GM12878 (cell line): Measurements from ENCODE around the gene NRG2. TPM values are rescaled to one million over a fixed set of nuclear protein-coding genes. Genes with fewer than 3 reads are reported as not detected.

Experiments
- ATF2 ChIP-seq: IDR thresholded peaks from 2 replicates; pipeline ENCODE4 v1.6.1; 2012; ENCODE audit warnings: low read length, inconsistent platforms
- BCLAF1 ChIP-seq: fragments of 450-650 bp; IDR thresholded peaks from 2 replicates; pipeline ENCODE4 v1.6.1; 2017; ENCODE audit warnings: antibody characterized with exemption, mild to moderate bottlenecking, moderate library complexity
- CHD2 ChIP-seq: IDR thresholded peaks from 2 replicates; pipeline ENCODE4 v1.6.1; 2011; ENCODE audit warnings: low read depth, low read length, improper control_type of control experiment, borderline replicate concordance
- CREB1 ChIP-seq: IDR thresholded peaks from 2 replicates; pipeline ENCODE4 v1.6.1; 2012; ENCODE audit warnings: low read depth, mild to moderate bottlenecking, inconsistent platforms
- CREM ChIP-seq: IDR thresholded peaks from 2 replicates; pipeline ENCODE4 v1.6.1; 2014; ENCODE audit warnings: antibody characterized with exemption, low read depth
- CTCF ChIP-seq, 3 experiments: IDR thresholded peaks in 2 of 3; conservative IDR thresholded peaks in 1 of 3; 2 replicates each; pipeline ENCODE4 v1.5.1; 2011; ENCODE audit warnings: low read depth in 3 of 3, low read length in 3 of 3, mild to moderate bottlenecking in 3 of 3, control low read depth in 2 of 3, moderate library complexity in 2 of 3, inconsistent platforms in 1 of 3, mixed read lengths in 1 of 3; ENCODE audit not compliant: control insufficient read depth in 2 of 3, insufficient read depth in 1 of 3; ENCODE audit errors: extremely low read depth in 1 of 3
- CUX1 ChIP-seq: IDR thresholded peaks from 2 replicates; pipeline ENCODE4 v1.6.1; 2012; ENCODE audit warnings: improper control_type of control experiment, low read depth, low read length; ENCODE audit not compliant: insufficient replicate concordance
- IRF4 ChIP-seq: IDR thresholded peaks from 2 replicates; pipeline ENCODE4 v1.6.1; 2011; ENCODE audit warnings: low read depth, low read length
- KLF5 ChIP-seq: fragments of 450-650 bp; IDR thresholded peaks from 2 replicates; pipeline ENCODE4 v1.6.1; 2014; ENCODE audit warnings: mild to moderate bottlenecking; ENCODE audit not compliant: partially characterized antibody
- MAX ChIP-seq: IDR thresholded peaks from 2 replicates; pipeline ENCODE4 v1.6.1; 2012; ENCODE audit warnings: low read depth, low read length, improper control_type of control experiment
- MEF2B ChIP-seq: fragments of 450-650 bp; IDR thresholded peaks from 2 replicates; pipeline ENCODE4 v1.6.1; 2018; ENCODE audit warnings: mild to moderate bottlenecking, moderate library complexity; ENCODE audit not compliant: partially characterized antibody, poor library complexity, severe bottlenecking
- MTA2 ChIP-seq: fragments of 450-650 bp; IDR thresholded peaks from 2 replicates; pipeline ENCODE4 v1.6.1; 2016; ENCODE audit warnings: low read depth, mild to moderate bottlenecking, moderate library complexity
- MXI1 ChIP-seq: fragments of 150-350 bp; IDR thresholded peaks from 2 replicates; pipeline ENCODE4 v1.6.1; 2011; ENCODE audit warnings: low read depth, mild to moderate bottlenecking, inconsistent platforms, low read length, improper control_type of control experiment
- PKNOX1 ChIP-seq: fragments of 450-650 bp; IDR thresholded peaks from 2 replicates; pipeline ENCODE4 v1.6.1; 2016; ENCODE audit warnings: mild to moderate bottlenecking
- RAD21 ChIP-seq: IDR thresholded peaks from 2 replicates; pipeline ENCODE4 v1.6.1; 2011; ENCODE audit warnings: mild to moderate bottlenecking, low read depth, low read length, moderate library complexity; ENCODE audit not compliant: insufficient read depth
- SPI1 ChIP-seq: IDR thresholded peaks from 2 replicates; pipeline ENCODE4 v1.6.1; 2011; ENCODE audit warnings: low read depth, mild to moderate bottlenecking, low read length, moderate library complexity, borderline replicate concordance; ENCODE audit not compliant: insufficient read depth
- polyA plus RNA-seq, 11 experiments: library from polyadenylated mRNA; depleted of rRNA in 4 of 11; unstranded in 6 of 11; stranded (reverse) in 5 of 11; fragments of >200 nt; fragmentation: Nextera tagmentation in 4 of 11; fragmentation: Illumina TruSeq in 1 of 11; extraction: Ambion mirVana in 4 of 11; extraction: Trizol in 1 of 11; gene quantifications; 1 replicate in 1 of 11; 2 replicates in 10 of 11; pipeline versions ENCODE4 v1.2.1 to v1.2.3, GENCODE V29; 2011 to 2016; ENCODE audit warnings: inconsistent platforms in 2 of 11, missing spikeins in 2 of 11, low read depth in 1 of 11
- total RNA-seq, 4 experiments: library from RNA; depleted of rRNA in 3 of 4; stranded (reverse); fragments of >200 nt in 3 of 4; fragmentation: Illumina TruSeq in 1 of 4; extraction: Trizol in 1 of 4; gene quantifications; 2 replicates each; pipeline versions ENCODE4 v1.2.1 to v1.2.3, GENCODE V29; 2013 to 2021

Gene NRG2
- total and polyA plus RNA-seq, 10 of the 15 experiments (the other 5 are each of a cell fraction or from before 2014, with no cell fraction given) = 0.10 to 21.7 (median 9.6) TPM

GRCh38 chr5:140005145-140005591 is 37.9 kb downstream of the NRG2 start (continued):
- TF ChIP-seq MAX = peak; percentile 61; the same call in 1 of the 2 replicates
- TF ChIP-seq CTCF (IDR thresholded peaks at IDR 0.05 in 2 of 3, conservative IDR thresholded peaks at IDR 0.05 in 1 of 3; ENCODE audit: control insufficient read depth in 2 of 3, extremely low read depth in 1 of 3, insufficient read depth in 1 of 3, low read depth in 3 of 3, low read length in 3 of 3) = no peak
- TF ChIP-seq SPI1 = peak; percentile 80
- TF ChIP-seq RAD21 = no peak
- peak; percentile 80 for TF ChIP-seq PKNOX1
- TF ChIP-seq KLF5 = no peak
- TF ChIP-seq CREB1 = no peak; the same call in 1 of the 2 replicates
- TF ChIP-seq MEF2B = peak; percentile 94
- TF ChIP-seq CUX1 = no peak
- peak; percentile 32; the same call in 1 of the 2 replicates for TF ChIP-seq IRF4
- TF ChIP-seq CREM = peak; percentile 56; the same call in 1 of the 2 replicates
- peak; percentile 78; the same call in 1 of the 2 replicates for TF ChIP-seq ATF2
- peak; percentile 80 for TF ChIP-seq MXI1
- TF ChIP-seq CHD2 = peak; percentile 63; the same call in 1 of the 2 replicates
- TF ChIP-seq MTA2 = peak; percentile 88
- TF ChIP-seq BCLAF1 = no peak
